IgD-negative memory B cell (primary cell): ENCODE measurements around the gene CFAP69. TPM values are rescaled to one million over a fixed set of nuclear protein-coding genes. Genes with fewer than 3 reads are reported as not detected.
"Not testable (repeated sequence)": the region's sequence is repeated elsewhere in the genome, so short reads cannot be mapped to it uniquely, and the experiment has no call there.

ENCODE experiments used
- H3K27ac Mint-ChIP-seq, 3 donors: one replicate each; pipeline ENCODE4 v1.8.0; 2020 to 2022; ENCODE audit warnings: mild to moderate bottlenecking in 3 of 3, mixed read lengths in 3 of 3, moderate library complexity in 1 of 3
- H3K27me3 Mint-ChIP-seq: one replicate; pipeline ENCODE4 v1.8.0; 2021; ENCODE audit warnings: mixed read lengths
- H3K36me3 Mint-ChIP-seq: one replicate; pipeline ENCODE4 v1.8.0; 2020; ENCODE audit warnings: mild to moderate bottlenecking, mixed read lengths
- H3K4me1 Mint-ChIP-seq, 3 donors: one replicate each; pipeline ENCODE4 v1.8.0; 2020 to 2022; ENCODE audit warnings: mixed read lengths in 3 of 3, mild to moderate bottlenecking in 1 of 3
- H3K4me3 Mint-ChIP-seq, 4 donors: one replicate each; pipeline ENCODE4 v1.8.0; 2020 to 2022; ENCODE audit warnings: mild to moderate bottlenecking in 4 of 4, mixed read lengths in 4 of 4, moderate library complexity in 3 of 4
- H3K9me3 Mint-ChIP-seq, 3 donors: one replicate each; pipeline ENCODE4 v1.8.0; 2020 to 2021; ENCODE audit warnings: mixed read lengths in 3 of 3, mild to moderate bottlenecking in 1 of 3
- polyA plus RNA-seq: library from polyadenylated mRNA; unstranded; fragments of 300-500 nt; fragmentation: Illumina TruSeq; gene quantifications from one replicate; pipeline ENCODE4 v1.2.3, GENCODE V29; 2021

Gene CFAP69
- polyA plus RNA-seq, 1 donor from 2014 or later, result 0.54 TPM

DNA sequence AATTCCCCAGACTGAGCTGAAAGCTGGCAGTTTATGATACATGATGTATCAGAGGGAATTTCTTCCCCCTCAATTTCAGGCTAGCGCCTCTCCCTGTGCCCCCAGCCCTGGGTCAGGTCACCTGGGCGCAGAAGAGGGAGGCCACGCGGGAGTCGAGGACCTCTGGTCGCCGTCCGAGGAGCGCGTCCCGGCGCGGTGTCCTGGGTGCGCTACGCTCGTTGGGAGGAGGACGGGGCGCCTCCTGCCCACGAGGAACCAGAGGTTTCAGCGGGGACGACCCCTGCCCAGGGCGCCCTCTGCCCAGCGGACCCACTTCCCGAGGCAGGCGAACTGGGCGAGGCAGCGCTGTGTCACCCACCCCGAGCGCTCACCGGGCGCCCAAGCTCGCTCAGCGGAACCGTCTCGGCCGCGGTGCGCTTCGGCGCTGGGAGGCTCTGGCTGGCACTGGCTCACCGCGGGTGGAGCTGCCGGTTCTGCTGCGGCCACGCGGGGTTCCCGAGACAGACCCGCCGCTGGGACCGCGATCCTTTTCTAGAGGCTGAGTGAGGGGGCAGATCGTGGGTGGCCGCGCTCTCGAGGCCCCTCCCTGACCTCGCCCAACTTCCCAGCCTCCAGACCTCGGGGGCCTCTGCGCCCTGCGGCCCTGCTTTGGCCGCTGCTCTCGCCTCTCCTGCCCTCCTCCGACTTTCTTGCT lies 76.0 kb downstream of the CFAP69 start, which contains the start of gene FAM237B:
Gene FAM237B (minus strand): TSS at position 504 of the 694 bp plus-strand sequence. CDS start 1,556 bp downstream, outside the sequence.
- Mint-ChIP-seq H3K27me3 (peaks cover 27% of the 10 kb centered on the region), H3K27ac (no peak within 1 kb of the TSS), H3K4me1 (peaks cover 0 to 10% (median 0%) of the 10 kb centered on the region in 3 donors), H3K36me3 (no peaks in the 10 kb centered on the region), H3K4me3 (peak within 1 kb of the TSS in 1 of 4 donors; percentile 12), H3K9me3 (no peaks in the 10 kb centered on the region)

DNA sequence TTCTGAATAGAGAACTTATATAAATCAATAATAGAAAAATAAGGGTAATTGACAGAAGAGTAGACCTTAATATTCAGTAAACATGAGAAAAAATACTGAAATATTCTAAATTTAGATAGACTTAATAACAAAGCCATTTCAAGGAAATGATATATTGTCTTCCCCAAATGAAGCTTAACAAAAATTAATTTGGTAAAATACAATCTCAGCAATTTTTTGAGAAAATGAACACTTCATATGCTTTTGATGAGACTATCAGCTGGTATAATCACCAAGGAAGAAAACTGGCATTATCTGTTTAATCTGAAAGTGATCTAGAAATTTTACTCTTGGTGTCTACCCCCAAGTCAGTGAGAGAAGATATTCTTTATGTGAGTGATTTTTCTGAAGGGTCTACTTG lies 77.9 kb downstream of the CFAP69 start:
- H3K9me3 Mint-ChIP-seq, result no peaks in the 10 kb centered on the region
- H3K36me3 Mint-ChIP-seq, result no peaks in the 10 kb centered on the region
- H3K4me1 Mint-ChIP-seq, result peaks cover 0 to 10% (median 0%) of the 10 kb centered on the region in 3 donors
- no peak overlapping the region for H3K4me3 Mint-ChIP-seq
- no peak overlapping the region for H3K27ac Mint-ChIP-seq
- H3K27me3 Mint-ChIP-seq, result peaks cover 27% of the 10 kb centered on the region

DNA sequence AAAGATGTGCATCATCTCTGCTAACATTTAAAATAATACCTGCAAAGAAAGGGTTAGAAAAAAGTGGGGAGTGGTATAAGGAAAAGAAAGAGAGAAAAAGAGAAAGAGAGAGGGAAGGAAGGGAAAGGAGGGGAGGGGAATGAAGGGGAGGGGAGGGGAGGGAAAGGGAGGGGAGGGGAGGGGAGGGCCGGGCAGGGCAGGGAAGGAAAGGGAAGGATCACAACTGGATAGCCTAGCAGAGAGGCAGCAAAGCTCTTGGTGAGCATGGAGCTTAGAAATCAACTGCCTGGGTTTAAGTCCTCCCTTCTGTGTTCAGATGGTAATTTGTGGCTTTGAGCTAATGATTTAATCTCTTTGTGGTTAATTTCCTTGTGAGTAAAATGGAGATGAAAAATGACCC lies 81.5 kb downstream of the CFAP69 start:
- Mint-ChIP-seq H3K4me1 (peaks cover 0 to 1% (median under 1%) of the 10 kb centered on the region in 3 donors), H3K27ac (no peak overlapping the region), H3K36me3 (no peaks in the 10 kb centered on the region), H3K27me3 (peaks cover 15% of the 10 kb centered on the region), H3K4me3 (no peak overlapping the region), H3K9me3 (no peaks in the 10 kb centered on the region)

DNA sequence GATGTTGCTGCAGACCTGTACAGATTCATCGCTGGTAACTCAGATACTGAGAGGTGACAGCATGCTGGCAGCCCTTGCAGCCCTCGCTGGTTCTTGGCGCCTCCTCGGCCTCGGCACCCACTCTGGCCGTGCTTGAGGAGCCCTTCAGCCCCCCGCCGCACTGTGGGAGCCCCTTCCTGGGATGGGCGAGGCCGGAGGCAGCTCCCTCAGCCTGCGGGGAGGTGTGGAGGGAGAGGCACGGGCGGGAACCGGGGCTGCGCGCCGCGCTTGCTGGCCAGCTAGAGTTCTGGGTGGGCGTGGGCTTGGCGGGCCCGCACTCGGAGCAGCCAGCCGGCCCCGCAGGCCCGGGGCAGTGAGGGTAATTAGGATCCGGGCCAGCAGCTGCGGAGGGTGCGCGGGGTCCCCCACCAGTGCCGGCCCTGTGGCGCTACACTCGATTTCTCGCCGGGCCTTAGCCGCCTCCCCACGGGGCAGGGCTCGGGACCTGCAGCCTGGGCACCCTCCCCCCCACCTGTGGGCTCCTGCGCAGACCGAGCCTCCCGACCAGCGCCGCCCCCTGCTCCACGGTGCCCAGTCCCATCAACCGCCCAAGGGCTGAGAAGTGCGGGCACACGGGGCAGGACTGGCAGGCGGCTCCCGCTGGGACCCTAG lies 89.3 kb downstream of the CFAP69 start:
- H3K27ac Mint-ChIP-seq, result no peak overlapping the region
- H3K36me3 Mint-ChIP-seq, result no peaks in the 10 kb centered on the region
- no peak overlapping the region for H3K4me3 Mint-ChIP-seq
- H3K27me3 Mint-ChIP-seq, result peaks cover 5% of the 10 kb centered on the region
- H3K9me3 Mint-ChIP-seq, result peaks cover 0 to 2% (median 0%) of the 10 kb centered on the region in 3 donors
- peaks cover 0 to 1% (median 0%) of the 10 kb centered on the region in 3 donors for H3K4me1 Mint-ChIP-seq

DNA sequence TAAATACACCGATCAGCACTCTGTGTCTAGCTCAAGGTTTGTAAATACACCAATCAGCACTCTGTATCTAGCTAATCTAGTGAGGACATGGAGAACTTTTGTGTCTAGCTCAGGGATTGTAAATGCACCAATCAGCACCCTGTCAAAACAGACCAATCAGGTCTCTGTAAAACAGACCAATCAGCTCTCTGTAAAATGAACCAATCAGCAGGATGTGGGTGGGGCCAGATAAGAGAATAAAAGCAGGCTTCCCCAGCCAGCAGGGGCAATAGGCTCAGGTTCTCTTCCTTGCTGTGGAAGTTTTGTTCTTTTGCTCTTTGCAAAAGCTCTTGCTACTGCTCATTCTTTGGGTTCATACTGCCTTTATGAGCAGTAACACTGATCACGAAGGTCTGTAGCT lies 90.0 kb downstream of the CFAP69 start:
- H3K4me3 Mint-ChIP-seq, H3K27me3 Mint-ChIP-seq, H3K4me1 Mint-ChIP-seq, H3K36me3 Mint-ChIP-seq, H3K27ac Mint-ChIP-seq, H3K9me3 Mint-ChIP-seq: not testable (repeated sequence)

DNA sequence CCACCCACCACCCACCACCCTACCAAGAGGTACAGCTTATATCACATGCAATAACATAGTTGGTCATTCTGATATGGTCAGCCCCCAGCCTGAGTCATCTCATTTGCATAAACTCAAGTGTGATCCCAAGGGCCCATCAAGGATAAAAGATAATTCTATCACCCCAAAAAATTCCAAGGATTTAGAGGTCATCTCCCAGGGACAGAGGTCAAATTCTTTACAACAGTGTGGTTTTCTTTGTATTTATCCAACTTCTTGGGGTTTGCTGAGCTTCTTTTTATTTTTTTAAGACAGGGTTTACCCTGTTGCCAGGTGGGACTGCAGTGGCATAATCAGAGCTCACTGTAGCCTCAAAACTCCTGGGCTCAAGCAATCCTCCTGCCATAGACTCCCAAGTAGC lies 92.1 kb downstream of the CFAP69 start:
- peaks cover 9% of the 10 kb centered on the region for H3K27me3 Mint-ChIP-seq
- no peak overlapping the region for H3K4me3 Mint-ChIP-seq
- no peaks in the 10 kb centered on the region for H3K36me3 Mint-ChIP-seq
- no peak overlapping the region for H3K27ac Mint-ChIP-seq
- peaks cover 0 to 2% (median 0%) of the 10 kb centered on the region in 3 donors for H3K9me3 Mint-ChIP-seq
- H3K4me1 Mint-ChIP-seq, result no peaks in the 10 kb centered on the region

DNA sequence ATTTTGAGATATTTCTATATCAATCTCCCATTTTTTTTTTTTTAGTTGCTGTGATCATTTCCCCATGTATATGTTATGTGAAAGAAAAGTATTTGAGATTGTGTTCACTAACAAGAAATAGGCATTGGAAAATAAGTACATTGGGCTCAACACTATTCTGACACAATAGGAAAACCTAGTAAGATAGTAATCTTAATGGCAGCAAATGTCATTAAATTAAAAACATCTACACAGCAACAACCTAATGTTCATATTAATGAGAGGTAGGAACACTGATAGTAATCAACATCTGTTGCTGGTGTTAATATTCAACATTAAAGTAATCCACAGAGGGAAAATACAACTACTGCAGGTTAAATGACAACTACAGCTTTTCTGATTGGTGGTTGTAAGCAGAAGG lies 100.0 kb downstream of the CFAP69 start:
- H3K9me3 Mint-ChIP-seq, result no peaks in the 10 kb centered on the region
- H3K27me3 Mint-ChIP-seq, result peaks cover 4% of the 10 kb centered on the region
- peak overlapping the region; percentile 93 to 99 (median 98) for H3K4me3 Mint-ChIP-seq
- peaks cover 16 to 36% (median 22%) of the 10 kb centered on the region in 3 donors for H3K4me1 Mint-ChIP-seq
- peak overlapping the region; percentile 31 to 97 (median 93) for H3K27ac Mint-ChIP-seq
- peaks cover 1% of the 10 kb centered on the region for H3K36me3 Mint-ChIP-seq

DNA sequence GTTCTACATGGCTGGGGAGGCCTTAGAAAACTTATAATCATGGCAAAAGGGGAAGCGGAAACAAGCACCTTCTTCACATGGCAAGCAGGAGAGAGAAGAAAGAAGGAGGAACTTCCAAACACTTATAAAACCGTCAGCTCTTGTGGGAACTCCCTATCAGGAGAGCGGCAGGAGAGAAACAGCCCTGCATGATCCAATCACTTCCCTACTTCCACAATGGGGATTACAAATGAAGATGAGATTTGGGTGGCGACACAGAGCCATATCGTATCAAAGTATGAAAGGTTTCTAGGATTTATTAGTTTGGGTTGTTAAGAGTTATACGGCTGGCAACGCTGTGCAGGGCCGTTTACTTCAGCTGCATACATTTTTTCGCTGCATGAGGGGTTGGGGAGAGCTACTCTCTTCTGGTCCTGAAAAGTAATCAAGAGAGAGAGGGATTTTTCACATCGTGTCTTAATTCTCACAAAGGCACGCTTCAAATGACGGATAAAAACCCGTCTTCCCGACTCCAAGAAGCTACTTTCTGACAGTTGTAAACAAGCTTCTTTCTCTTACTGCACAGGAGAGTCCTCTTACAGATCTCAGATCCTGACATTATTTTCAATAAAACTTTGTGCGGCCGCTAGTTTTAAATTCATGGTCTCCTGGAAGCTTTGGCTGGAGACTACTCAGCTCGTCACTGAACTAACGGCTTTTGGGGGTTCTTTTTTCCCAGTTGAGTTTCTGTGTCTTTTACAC lies 100.8 kb downstream of the CFAP69 start:
- Mint-ChIP-seq H3K27me3 (no peaks in the 10 kb centered on the region), H3K27ac (peak overlapping the region; percentile 93 to 100 (median 97)), H3K36me3 (peaks cover 1% of the 10 kb centered on the region), H3K4me1 (peaks cover 17 to 36% (median 23%) of the 10 kb centered on the region in 3 donors), H3K4me3 (peak overlapping the region; percentile 93 to 99 (median 98)), H3K9me3 (no peaks in the 10 kb centered on the region)

- Mint-ChIP-seq H3K9me3 (no peaks in the 10 kb centered on the region), H3K4me1 (peaks cover 17 to 36% (median 25%) of the 10 kb centered on the region in 3 donors), H3K27me3 (no peaks in the 10 kb centered on the region), H3K4me3 (peak within 1 kb of the TSS; percentile 93 to 99 (median 98)), H3K27ac (peak within 1 kb of the TSS; percentile 93 to 100 (median 97)), H3K36me3 (peaks cover 1% of the 10 kb centered on the region)
Measured at GRCh38 chr7:90346336-90347125, 101.6 kb downstream of the CFAP69 start, which contains the start of gene GTPBP10. Gene GTPBP10, plus strand, starts transcription at chr7:90346716. Its CDS starts 26 bp downstream, at chr7:90346742.

DNA sequence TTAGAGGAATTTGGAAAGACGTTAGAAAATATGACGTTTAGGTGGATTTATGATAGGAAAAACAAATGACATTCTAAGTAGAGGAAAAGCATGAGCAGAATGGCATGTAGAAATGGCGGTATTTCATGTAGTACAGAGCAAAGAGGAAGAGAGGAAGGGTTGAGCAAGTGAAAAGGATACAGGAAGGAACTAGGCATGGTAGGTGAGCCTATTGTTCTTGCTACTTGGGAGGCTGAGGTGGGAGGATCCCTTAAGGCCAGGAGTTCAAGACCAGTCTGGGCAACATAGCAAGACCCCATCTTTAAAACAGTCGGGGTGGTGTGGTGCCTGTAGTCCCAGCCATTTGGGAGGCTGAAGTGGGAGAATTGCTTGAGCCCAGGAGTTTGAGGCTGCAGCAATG lies 102.8 kb downstream of the CFAP69 start:
- H3K4me3 Mint-ChIP-seq, result peak overlapping the region; percentile 49 to 98 (median 95)
- peaks cover 24 to 36% (median 30%) of the 10 kb centered on the region in 3 donors for H3K4me1 Mint-ChIP-seq
- no peaks in the 10 kb centered on the region for H3K9me3 Mint-ChIP-seq
- H3K36me3 Mint-ChIP-seq, result peaks cover 3% of the 10 kb centered on the region
- no peaks in the 10 kb centered on the region for H3K27me3 Mint-ChIP-seq
- H3K27ac Mint-ChIP-seq, result peak overlapping the region in 2 of 3 donors; percentile 93 to 96

DNA sequence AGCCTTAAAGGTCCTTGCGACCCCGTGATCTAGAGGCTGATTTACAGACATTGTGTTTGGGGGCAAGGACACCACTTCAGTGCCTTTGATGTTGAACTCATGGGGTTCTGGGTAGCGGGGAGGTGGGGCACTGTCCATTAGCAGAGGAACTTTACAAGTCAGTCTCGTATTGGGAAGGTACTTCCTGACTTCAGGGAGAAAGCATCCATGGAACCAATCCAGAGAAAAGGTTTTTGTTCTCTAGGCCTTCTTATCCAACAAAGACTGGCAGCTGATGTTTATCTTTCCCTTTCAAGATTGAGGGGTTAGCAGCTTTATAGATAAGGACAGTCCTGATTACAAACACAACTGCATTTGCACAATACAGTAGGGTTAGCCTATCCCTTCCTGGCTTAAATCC lies 104.3 kb downstream of the CFAP69 start:
- no peaks in the 10 kb centered on the region for H3K9me3 Mint-ChIP-seq
- H3K4me1 Mint-ChIP-seq, result peaks cover 24 to 36% (median 32%) of the 10 kb centered on the region in 3 donors
- peak overlapping the region in 1 of 3 donors; percentile 59 for H3K27ac Mint-ChIP-seq
- peaks cover 3% of the 10 kb centered on the region for H3K36me3 Mint-ChIP-seq
- H3K4me3 Mint-ChIP-seq, result no peak overlapping the region
- no peaks in the 10 kb centered on the region for H3K27me3 Mint-ChIP-seq

DNA sequence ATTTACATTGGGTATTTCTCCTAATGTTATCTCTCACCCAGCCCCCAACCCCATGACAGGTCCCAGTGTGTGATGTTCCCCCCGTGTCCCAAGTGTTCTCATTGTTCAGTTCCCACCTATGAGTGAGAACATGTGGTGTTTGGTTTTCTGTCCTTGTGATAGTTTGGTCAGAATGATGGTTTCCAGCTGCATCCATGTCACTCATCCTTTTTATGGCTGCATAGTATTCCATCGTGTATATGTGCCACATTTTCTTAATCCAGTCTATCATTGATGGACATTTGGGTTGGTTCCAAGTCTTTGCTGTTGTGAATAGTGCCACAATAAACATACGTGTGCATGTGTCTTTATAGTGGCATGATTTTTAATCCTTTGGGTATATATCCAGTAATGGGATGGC lies 105.1 kb downstream of the CFAP69 start:
- Mint-ChIP-seq H3K4me3 (peak overlapping the region in 1 of 4 donors; percentile 66), H3K4me1 (peaks cover 24 to 34% (median 32%) of the 10 kb centered on the region in 3 donors), H3K27ac (peak overlapping the region in 2 of 3 donors; percentile 13 to 31)
- not testable (repeated sequence) for H3K27me3 Mint-ChIP-seq, H3K36me3 Mint-ChIP-seq, H3K9me3 Mint-ChIP-seq

- H3K36me3 Mint-ChIP-seq, result peaks cover 14% of the 10 kb centered on the region
- no peaks in the 10 kb centered on the region for H3K27me3 Mint-ChIP-seq
- peaks cover 0 to 8% (median 2%) of the 10 kb centered on the region in 3 donors for H3K9me3 Mint-ChIP-seq
- peaks cover 21% of the 10 kb centered on the region in 3 donors for H3K4me1 Mint-ChIP-seq
- peak overlapping the region in 1 of 4 donors; percentile 44 for H3K4me3 Mint-ChIP-seq
- H3K27ac Mint-ChIP-seq, result no peak overlapping the region
Measured at GRCh38 chr7:90351987-90352386, 107.0 kb downstream of the CFAP69 start.
